NOMO-1 treated with dmso at 0.1 percent for 144 hours (cell line): ENCODE results near the gene PSMD5.

ENCODE experiments used
- DNase-seq: peaks from one replicate; lab custom pipeline; 2025; ENCODE audit not compliant: unreplicated experiment; lab: John Stamatoyannopoulos, UW

Gene PSMD5

DNA sequence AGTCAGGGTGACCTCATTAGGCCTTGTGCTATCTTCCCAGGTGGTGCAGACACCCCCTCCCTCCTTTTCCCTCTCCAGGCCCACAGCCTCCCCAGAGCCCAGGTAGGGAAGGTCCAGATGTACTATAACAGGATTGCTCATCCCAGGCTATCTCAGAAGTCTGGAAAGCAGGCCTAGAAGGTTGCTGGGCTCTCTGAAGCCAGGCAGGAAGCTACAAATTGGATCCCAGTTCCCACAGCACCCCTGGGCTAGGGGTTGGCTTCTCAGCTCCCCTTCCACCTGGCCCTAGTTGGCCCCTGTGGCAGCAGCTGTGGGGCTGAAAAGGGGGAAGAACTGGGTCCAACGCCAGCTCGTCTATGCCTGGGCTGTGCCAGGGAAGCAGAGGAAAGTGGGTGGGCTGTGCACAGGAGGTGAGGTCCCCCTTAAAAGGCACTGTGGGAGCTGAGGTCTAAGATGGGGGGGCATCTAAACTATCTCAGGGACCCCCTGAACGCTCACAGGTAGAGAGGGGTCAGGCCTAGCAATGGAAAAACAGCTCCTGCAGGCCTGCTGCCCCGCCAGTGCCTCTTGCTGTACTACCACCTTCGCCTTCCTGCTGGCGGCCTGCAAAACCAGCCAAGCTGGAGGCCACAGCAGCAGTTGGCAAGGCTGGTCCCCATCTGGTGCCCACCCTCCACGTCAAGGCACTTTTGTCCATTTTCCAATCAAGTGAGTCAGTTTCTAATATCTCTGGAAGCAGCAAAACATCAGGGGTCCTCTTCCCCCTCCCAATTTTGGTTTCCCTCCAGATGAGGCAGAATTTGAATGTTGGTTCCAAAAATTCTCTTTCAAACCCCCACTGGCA, 13.3 kb upstream of the PSMD5 start:
- DNase-seq, result no peak

DNA sequence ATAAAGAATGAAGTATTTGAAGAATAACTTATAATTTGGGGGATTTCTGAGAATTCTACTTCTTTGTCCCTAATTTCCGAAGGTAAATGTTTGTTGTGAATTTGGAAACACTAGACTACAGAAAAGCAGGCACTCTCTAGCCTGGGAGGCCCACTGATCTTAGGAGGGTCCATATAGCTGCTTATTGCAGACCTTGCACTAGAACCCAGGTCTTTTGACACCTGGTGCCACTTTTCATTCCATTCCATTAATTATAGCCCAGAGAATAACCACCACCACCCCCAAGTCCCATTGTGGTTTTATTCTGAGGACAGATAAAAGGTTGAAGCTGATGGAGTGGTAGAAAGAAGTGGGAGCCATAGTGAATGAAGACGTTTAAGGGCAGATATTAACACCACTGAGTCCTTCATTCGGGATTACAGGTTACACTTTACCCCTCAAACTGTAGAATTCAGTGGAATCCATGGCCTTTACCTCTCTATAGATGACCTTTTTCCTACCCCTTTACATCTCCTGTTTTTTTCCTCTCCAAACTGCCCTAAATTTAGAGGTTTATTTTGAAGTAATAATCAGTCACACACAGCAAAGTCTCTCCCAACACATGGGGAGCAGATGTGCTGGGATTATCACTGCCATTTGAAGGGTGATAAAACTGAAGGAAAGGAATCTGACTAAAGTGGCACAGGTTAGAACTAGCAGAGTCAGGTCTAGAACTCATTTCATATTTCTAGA, 12.0 kb upstream of the PSMD5 start:
- no peak for DNase-seq

DNA sequence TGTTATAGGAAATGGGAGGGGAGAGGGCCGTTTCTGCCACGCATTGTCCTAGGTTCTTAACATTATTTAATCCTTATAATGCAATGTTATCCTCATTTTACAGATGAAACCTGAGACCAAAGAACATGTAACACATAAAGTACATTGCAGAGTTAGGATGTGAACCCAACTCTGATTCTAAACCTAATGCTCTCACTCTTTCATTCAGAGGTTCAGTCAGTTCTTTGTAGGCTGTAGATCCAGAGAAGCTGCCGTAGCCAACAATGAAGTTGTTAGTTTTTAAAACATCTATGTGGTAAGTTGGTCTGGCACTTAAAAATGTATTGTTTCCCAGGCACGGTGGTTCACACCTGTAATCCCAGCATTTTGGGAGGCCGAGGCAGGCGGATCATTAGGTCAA, 10.5 kb upstream of the PSMD5 start:
- DNase-seq, result no peak

DNA sequence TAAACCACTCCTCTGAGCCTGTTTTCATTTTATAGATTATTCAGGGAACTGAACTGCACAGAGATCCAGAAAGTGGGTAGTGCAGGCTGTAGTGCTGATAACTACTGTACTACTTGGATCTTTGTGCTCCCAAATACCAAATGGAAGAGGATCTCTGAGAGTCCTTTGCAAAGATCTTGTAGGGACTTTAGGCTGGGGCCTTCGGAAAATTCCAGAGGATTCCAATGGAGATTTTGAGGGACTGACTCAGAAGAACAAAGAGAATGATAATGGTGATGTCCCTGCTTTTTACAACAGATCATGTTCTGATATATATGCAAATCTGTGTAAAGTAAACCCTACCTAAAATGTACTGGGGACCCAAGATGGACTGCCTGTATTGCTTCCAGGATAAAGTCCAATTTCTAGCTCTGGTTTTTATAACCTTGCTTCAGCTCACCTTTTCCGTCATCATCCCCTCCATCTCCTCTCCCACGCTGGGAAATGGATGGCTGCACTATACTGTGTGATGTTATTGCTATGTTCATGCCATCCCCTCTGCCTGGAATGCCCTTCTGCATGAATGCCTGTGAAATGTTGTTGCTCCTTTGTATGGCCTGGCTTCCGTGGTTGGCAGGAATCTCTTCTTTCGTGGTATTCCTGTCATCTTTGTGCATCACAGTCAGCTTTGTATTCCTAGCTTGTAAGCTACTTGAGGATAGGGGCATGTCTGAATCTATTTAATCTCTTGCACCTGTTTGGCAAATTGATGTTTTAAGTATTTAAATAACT, 9.7 kb upstream of the PSMD5 start:
- DNase-seq, result no peak

DNA sequence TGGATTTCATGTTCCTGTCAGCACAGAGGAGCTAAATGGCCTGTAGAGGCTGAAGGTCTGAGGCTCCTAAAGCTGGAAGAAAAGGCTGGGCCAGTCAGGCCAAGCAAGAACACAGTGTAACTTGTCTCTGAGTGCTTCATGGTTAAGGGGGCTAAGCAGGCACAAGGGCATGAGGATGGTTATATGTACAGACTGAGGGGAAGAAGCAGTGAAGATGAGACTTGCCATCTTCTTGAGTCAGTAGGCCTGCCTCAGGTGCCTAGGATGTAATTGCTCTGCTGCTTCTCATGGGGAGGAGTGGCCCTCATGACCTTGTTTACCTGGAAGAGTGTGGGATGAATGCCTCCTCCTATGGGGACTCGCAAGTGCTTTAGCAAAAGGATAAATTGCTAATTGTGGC, 8.7 kb upstream of the PSMD5 start:
- no peak for DNase-seq

DNA sequence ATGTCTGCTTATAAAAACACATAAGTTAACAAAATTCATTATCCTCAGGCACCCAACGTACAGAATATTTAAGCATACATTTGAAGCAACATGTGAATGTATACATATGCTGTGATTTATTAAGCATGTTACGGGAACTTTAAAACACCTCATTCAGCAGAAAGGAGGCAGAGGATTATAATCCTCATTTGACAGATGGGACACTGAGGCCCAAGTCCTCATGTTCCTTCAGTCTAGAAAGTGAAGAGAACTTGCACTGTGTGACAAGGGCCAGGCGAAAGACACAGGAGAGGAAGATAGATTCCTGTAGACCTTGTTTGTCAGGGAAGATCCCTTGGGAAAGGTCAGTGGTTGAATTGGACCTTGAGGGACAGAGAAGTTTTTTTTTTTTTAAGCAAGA, 7.6 kb upstream of the PSMD5 start:
- DNase-seq, result no peak

DNA sequence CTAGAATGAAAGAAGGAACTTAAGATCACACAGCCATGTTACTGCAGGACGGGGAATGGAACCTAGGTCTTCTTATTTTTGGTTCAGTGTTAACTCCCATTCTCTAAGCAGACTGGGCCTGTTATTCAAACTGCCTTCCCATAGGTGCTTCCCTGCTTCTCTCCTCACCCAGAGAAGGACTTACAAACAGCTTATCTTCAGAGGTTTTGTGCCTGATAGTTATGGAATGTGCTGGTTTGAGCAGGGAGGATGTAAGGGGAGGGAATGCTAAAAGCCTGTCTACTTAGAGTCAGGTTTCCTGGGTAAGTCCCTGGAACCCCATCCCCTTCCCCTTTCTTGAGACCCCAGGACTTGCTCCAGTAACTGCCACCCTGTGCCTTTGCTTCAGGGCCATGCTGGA, 4.2 kb upstream of the PSMD5 start:
- no peak for DNase-seq

DNA sequence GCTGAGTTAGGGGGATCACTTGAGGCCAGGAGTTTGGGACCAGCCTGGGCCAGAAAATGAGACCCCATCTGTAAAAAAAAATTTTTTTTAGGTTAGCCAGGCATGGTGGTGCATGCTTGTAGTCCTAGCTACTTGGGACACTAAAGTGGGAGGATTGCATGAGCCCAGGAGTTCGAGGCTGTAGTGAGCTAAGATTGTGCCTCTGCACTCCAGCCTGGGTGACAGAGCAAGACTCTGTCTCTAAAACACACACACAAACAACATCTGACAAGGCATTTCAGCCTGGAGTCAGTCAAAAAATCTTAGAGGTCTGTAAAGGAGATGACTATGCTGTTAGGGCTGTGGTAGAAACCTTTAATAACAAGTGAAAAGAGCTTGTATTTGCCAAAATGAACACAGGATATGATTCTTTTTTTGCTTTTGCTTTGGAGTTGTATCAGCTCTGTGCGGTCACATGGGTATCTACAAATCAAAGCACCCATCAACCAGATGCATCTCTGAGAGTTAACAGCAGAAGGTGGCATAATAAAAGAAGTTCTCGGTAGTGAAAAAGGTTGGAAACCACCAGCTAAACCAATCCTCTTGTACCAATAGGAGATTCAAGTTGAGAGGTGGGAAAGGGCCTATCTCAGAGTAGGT, 3.6 kb upstream of the PSMD5 start:
- no peak for DNase-seq

DNA sequence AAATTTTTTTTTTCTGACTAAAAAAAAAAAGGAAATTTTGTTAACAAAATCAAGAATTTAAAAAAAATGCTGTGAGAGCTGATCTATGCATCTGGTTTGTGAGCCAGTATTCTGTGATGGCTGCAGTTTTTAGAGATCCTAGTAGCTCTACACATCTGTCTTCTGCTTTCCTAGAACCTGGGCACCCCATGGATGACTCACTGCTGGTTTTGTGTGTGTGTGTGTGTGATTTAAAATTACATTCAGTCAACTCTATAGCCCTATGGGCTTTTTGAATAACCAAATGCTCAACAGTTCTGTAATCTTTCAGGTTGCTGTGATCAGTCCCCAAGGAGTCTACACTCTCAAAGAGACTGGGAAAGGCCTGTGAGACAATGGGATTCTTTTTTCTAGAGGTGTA, 2.5 kb upstream of the PSMD5 start:
- DNase-seq, result no peak

DNA sequence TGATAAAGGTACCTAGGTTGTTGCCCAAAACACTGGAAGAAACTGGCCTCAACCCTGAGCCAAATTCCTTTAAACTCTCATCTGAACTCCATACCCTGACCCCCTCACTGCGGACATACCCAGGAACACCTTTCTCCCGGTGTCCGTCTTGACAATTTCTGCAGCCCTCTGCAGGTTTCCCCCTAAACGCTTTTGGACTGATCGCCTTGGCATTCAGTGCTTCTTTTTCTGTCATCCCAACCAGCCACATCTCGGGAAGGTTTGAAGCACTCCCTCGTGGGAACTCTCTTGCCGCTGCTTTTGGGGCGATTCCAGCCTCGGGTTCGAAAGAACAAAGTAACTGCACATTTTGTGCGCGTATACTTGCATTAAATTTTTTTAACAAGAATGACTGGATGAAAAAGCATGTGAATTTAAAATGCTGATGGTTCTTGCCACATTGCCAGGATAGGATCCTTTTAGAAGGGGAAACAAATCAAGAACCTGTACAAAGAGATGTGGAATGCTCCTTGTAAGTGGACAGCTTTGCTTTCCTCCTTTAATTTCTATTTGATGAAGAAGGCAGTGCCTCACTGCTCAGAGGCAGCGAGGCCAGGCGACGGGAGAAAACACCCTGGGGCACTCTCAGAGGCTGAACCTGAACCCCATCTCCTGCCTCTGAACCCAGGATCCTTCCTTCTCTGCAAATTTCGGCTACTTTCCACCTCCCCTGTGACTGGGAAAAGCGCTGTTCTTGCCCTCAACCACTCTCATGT, 615 bp downstream of the PSMD5 start:
- no peak for DNase-seq

DNA sequence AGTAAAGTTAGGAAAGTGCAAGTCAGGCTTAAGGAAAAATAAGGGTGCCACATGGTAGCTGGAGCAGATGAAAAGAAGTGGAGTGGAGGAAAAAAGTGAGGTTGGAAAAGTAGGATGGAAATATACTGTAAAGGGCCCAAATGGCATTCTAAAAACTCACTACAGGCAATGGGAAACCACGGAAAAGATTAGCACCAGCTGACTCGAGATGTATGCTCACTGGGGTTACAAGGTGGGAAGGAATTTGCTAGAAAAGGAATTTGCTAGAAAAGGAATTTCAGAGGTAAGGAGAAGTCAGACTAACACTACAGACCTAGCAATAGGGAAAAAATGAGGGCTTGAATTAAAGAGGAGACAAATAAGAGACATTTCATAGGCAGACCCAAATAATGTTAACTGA, 3.6 kb downstream of the PSMD5 start:
- DNase-seq, result no peak

DNA sequence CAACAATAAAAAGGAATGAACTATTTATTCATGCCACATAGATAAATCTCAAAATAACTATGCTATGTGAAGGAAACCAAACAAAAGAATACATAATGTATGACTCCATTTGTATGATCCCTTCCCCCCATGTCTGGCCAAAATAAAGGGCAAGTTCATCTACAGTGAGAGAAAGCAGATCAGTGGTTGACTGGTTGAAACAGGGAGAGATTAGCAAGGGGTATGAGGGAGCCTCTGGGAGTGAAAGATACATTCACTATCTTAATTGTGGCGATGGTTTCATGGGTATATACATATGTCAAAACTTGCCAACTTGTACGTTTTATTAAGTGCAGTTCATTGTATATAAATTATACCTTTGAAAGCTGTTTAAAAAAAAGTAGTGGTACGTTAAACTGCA, 4.8 kb downstream of the PSMD5 start:
- DNase-seq, result no peak

DNA sequence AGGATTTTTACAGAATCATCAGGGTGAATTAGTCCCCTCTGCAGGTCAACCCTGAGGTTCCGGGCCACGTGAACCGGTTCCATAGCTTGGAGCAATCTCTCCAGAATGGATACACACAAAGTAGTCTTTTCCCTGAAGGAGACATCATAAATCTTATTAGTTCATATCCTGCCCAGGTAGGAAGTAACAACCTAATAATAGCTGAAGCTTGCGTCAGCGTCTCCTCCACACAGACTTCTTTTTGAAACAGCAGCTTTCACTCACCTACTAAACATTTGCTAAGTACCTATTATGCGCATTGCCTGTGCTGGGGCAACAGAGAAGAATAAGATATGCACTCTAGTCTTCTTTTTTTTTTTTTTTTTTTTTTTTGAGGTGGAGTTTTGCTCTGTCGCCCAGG, 9.4 kb downstream of the PSMD5 start:
- DNase-seq, result no peak

DNA sequence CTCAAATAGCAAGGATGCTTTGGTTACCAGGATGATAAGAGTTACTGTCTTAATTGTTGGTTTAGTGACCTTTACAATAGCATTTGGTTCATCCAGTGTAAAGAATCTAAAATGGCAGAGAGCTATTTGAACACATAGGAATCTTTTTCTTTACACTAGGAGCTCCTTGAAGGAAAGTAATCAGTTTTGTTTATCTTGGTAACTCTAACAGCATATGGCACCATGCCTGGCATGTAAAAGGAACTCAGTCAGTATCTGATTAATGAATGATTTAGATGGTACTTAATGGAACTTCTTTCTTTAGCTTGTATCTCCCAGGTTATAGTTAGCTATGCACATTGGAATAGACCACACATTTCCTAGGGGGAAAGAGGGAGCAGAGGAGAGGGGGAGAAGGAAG, 9.9 kb downstream of the PSMD5 start:
- no peak for DNase-seq

DNA sequence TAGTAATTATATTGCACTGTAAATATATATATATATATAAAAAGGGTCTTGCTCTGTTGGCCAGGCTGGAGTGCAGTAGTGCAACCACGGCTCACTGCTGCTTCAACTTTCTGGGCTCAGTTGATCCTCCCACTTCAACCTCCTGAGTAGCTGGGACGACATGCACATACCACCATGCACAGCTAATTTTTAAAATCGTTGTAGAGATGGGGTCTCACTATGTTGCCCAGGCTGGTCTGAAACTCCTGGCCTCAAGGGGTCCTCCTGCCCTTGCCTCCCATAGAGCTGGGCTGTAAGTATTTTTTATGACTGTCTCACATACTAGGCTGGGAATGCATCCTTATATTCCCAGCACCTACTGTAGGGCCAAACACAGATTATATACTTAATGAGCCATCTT, 11.9 kb downstream of the PSMD5 start:
- no peak for DNase-seq

DNA sequence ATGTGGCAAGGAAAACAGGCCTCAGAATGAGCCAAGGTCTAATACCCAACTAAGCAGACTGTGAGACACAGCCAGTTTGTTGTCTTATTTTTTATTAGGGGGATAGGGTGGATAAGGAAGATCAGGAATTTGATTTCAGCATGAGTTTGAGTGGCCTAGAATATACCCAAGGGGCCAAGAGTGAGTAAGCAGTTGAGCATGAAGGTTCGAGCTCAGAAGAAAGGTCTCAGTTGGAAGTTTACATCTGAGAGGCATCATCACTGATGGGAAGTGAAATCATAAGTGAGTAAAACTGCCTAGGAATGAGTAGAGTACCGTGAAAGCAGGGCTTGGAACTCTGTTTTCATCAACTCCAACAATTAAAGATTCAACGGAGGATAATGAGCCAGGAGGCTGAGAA, 12.6 kb downstream of the PSMD5 start:
- DNase-seq, result no peak

DNA sequence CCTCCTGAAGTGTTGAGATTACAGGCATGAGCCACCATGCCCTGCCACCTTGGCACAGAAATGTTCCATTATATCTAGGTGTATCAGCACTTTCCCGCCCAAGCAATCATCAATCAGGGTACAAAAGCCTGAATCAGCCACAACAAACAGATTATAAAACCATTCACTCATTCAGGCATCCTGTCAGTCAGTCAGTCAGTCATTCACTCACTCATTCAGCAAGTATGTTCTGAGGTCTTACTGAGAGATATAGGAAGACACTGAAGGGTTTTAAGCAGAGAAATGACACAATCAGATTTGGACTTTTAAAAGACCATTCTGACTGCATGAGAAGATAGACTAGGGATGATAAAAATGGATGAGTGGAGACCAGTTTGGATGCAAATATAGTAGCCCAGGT, 13.1 kb downstream of the PSMD5 start:
- DNase-seq, result no peak

DNA sequence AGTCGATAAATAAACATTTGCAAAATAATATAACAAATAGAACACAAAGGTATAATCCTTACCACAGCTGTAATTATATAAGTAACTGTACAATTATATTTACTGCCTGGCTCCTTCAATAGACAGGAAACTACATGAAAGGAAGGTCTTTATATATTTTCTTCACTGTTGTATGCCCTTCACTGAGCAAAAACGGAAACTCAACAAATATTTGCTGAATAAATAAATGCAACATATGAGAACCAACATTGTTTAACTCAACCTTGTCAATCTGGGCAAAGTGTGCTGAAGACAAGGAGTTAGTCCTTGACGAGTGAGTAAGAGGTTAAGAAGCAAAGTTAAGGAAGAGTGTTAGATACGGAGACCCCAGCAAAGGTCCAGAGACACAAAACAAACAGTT, 22.6 kb downstream of the PSMD5 start:
- DNase-seq, result no peak

DNA sequence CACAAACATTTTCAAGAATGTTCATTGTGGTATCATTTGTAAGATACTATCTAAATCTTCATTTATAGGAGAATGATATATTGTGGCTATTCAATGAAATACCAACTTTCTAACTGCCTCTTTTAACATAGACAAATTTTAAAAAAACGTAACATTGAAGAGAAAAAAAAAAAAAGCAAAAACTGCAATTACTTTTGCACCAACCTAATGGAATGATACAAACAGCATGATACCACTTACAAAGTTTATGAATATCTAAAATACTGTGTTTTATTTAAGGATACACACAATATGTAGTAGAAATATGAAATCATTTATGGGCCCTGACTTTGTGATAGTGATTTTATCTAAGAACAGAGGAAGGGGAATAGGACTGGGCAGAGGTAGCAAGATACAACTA, 24.1 kb downstream of the PSMD5 start:
- no peak for DNase-seq

DNA sequence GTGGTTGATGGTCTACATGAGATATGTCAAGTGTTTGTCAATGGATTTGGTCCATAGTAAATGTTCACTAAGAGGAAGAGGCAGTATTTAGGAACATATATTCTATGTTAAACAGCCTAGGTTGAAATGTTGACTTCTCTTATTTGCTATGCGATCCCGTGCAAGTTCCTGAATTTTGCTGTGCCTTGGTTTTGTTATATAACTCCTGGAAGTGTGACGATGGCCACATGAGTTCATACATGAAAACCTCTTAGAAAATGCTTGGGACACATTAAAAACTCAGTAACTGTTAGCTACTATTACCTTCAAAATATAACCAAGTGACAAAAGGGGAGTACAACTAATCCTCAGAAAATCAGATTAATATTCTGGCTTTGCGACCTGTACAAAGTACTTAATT, 27.6 kb downstream of the PSMD5 start:
- DNase-seq, result no peak

DNA sequence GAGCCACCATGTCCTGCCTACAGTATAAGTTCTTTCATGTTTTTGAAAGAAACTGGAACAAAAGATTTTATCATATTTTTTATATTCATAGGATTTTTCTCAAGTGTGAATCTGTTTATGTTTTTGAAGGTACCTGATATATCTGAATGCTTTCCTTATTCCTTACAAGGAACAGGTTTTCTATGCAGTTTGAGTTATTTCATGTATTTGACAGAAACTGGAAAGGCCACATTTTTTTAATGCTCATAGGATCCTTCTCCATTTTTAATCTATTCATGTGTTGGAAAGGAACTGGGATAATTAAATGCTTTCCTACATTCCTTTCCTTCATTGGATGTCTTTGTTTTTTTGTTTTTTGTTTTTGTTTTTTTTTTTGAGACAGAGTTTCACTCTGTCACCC, 33.8 kb downstream of the PSMD5 start:
- no peak for DNase-seq
